ENCODE results near the gene WHRN. TPM values are rescaled to one million over a fixed set of nuclear protein-coding genes. Genes with fewer than 3 reads are reported as not detected.

Gene WHRN
- total and polyA plus RNA-seq, 2 of the 8 experiments (the other 6 are each of a cell fraction or from before 2014, with no cell fraction given) = 4.4 to 7.7 TPM

GRCh38 chr9:114472765-114473446 is 32.4 kb downstream of the WHRN start:
- Histone ChIP-seq H3K4me2 (ENCODE audit: insufficient read depth in 1 of 2, low read depth in 2 of 2, low read length in 2 of 2) (no peak overlapping the region), H2BK120ac (replicated peaks; ENCODE audit: low read depth, low read length) (no peak overlapping the region), H3K27me3 (replicated peaks in 1 of 4; ENCODE audit: control insufficient read depth in 3 of 4, extremely low read depth in 1 of 4, insufficient read depth in 3 of 4, low read length in 3 of 4) (no peaks in the 10 kb centered on the region), H3K23me2 (ENCODE audit: low read depth, low read length) (no peaks in the 10 kb centered on the region), H4K20me1 (replicated peaks in 1 of 2; ENCODE audit: control insufficient read depth in 1 of 2, insufficient read depth in 2 of 2, low read length in 2 of 2) (no peaks in the 10 kb centered on the region), H4K8ac (ENCODE audit: extremely low read depth, insufficient read depth, low read length) (0 out of 2 replicates have a peak overlapping the region, but pooled peaks have one; percentile 0), H3K18ac (ENCODE audit: extremely low read depth, low read length) (no peak overlapping the region), H3K79me1 (ENCODE audit: low read depth, low read length) (no peaks in the 10 kb centered on the region; the same call in 1 of the 2 replicates), H3K14ac (ENCODE audit: insufficient read length) (no peak overlapping the region), H2AFZ (ENCODE audit: low read length) (no peak overlapping the region), H2BK20ac (ENCODE audit: low read length) (no peak overlapping the region), H3K79me2 (ENCODE audit: control insufficient read depth in 1 of 2, insufficient read depth in 2 of 2, low read length in 2 of 2) (no peaks in the 10 kb centered on the region), H3K4me3 (ENCODE audit: extremely low read depth in 1 of 4, insufficient read depth in 2 of 4, low read depth in 3 of 4, low read length in 4 of 4) (no peak overlapping the region), H2AK5ac (ENCODE audit: low read depth, low read length) (no peak overlapping the region), H3K56ac (replicated peaks; ENCODE audit: insufficient read length, low read depth, low read length) (no peak overlapping the region), H2BK15ac (ENCODE audit: low read length) (no peak overlapping the region), H2BK12ac (ENCODE audit: low read depth, low read length) (no peak overlapping the region), H3K9ac (replicated peaks in 1 of 4; ENCODE audit: extremely low read depth in 1 of 4, low read depth in 3 of 4, low read length in 3 of 4) (no peak overlapping the region), H3K4ac (replicated peaks; ENCODE audit: insufficient read length, low read depth, low read length) (no peak overlapping the region), H3K4me1 (replicated peaks in 1 of 4; ENCODE audit: control insufficient read depth in 3 of 4, insufficient read depth in 4 of 4, low read length in 3 of 4) (peaks cover 0 to 2% (median 0%) of the 10 kb centered on the region in 4 experiments; a peak in 1 of 7 replicates), H4K5ac (ENCODE audit: insufficient read length, low read depth, low read length) (no peak overlapping the region), H3K23ac (ENCODE audit: insufficient read length) (no peak overlapping the region), H3K27ac (ENCODE audit: low read depth, low read length) (no peak overlapping the region), H4K91ac (replicated peaks; ENCODE audit: insufficient read length, low read length) (no peak overlapping the region), H3K9me3 (ENCODE audit: insufficient read depth in 2 of 2, low read depth in 1 of 2, low read length in 1 of 2) (no peaks in the 10 kb centered on the region; a peak in 1 of 4 replicates), H3K36me3 (ENCODE audit: control insufficient read depth in 2 of 4, insufficient read depth in 4 of 4, low read length in 3 of 4) (no peaks in the 10 kb centered on the region), H2BK5ac (ENCODE audit: low read depth, low read length) (no peak overlapping the region)
- POLR2A ChIA-PET (ENCODE audit: partially characterized antibody) = interaction anchor here (1.1 to 2.9 kb wide), 3 partner anchors 9 to 12 kb away, joined by 3 to 10 read pairs (median 4); no protein-coding TSS in a partner anchor
- no peak for TF ChIP-seq SIRT6 (IDR thresholded peaks at IDR 0.05; ENCODE audit: low read length)
- no peak for TF ChIP-seq BCL11A (IDR thresholded peaks at IDR 0.05; ENCODE audit: low read depth in 2 of 2, low read length in 2 of 2)
- TF ChIP-seq CEBPB (IDR thresholded peaks at IDR 0.05; ENCODE audit: low read depth, low read length) = no peak
- TF ChIP-seq RAD21 (IDR thresholded peaks at IDR 0.05 in 1 of 2, conservative IDR thresholded peaks at IDR 0.05 in 1 of 2; ENCODE audit: low read depth in 2 of 2, low read length in 2 of 2) = no peak
- no peak for TF ChIP-seq TEAD4 (IDR thresholded peaks at IDR 0.05; ENCODE audit: low read depth, low read length)
- no peak for TF ChIP-seq ATF2 (IDR thresholded peaks at IDR 0.05; ENCODE audit: low read length)
- CTCF ChIA-PET (ENCODE audit: partially characterized antibody) = interaction anchor here (0.9 to 8.2 kb wide), 9 partner anchors 14 to 201 kb away, joined by 3 to 55 read pairs (median 3); no protein-coding TSS in a partner anchor
- 92% methylated on average over 10 of the region's 12 CpGs; no CpG with 5 or more reads in 1 of the 2 experiments for WGBS, 2 experiments (ENCODE audit: extremely low coverage in 1 of 2, insufficient coverage in 1 of 2, insufficient read length in 1 of 2, insufficient replicate concordance in 2 of 2, low coverage in 1 of 2, low lambda C conversion rate in 2 of 2, missing lambda C conversion rate in 1 of 2)
- DNase-seq (ENCODE audit: low read depth in 1 of 2, low spot score in 2 of 2) (no peak), FAIRE-seq (no peak)

All from H1 (cell line).